A549 (cell line): ENCODE results near the gene PXYLP1. TPM values are rescaled to one million over a fixed set of nuclear protein-coding genes. Genes with fewer than 3 reads are reported as not detected.
A peak's percentile ranks its signal among the peaks of the same experiment; 100 is the strongest.

ENCODE experiments used
- ATAC-seq, 2 experiments: fragments of 200-7000 bp in 1 of 2; fragments of >200 bp in 1 of 2; cut with Nextera tagmentation in 1 of 2; cut with Tn5 transposase in 1 of 2; 3 replicates each; pipeline versions ENCODE4 v1.8.0 to v1.9.1; 2018 to 2020; ENCODE audit warnings: mild to moderate bottlenecking in 1 of 2, moderate library complexity in 1 of 2
- CTCF ChIA-PET: fragments of 300-600 bp; sonication (Branson Sonifier 250); formaldehyde crosslinking; extraction: SDS; loops from one replicate; lab custom pipeline; 2021; ENCODE audit warnings: antibody characterized with exemption, inconsistent platforms; lab: Yijun Ruan, JAX
- POLR2A ChIA-PET: fragments of 350-600 bp; formaldehyde crosslinking; extraction: SDS; loops from one replicate; lab custom pipeline; 2021; ENCODE audit warnings: antibody characterized with exemption, inconsistent platforms; lab: Yijun Ruan, JAX
- DNase-seq, 2 experiments: peaks; one replicate each; pipeline versions ENCODE4 v3.0.0 to v3.0.0-alpha.2; 2011 to 2016; ENCODE audit warnings: low read depth in 1 of 2, low spot score in 1 of 2
- FAIRE-seq: peaks from 2 replicates; lab custom pipeline; 2011; peaks lifted over from hg19 to GRCh38; lab: Jason Lieb, UNC
- H3K27ac ChIP-seq, 2 experiments: fragments of >200 bp; sonication (Bioruptor Twin); formaldehyde crosslinking; 3 replicates each; pipeline ENCODE4 v1.5.1; 2016 to 2017
- H3K4me1 ChIP-seq: fragments of >200 bp; sonication (Bioruptor Twin); formaldehyde crosslinking; 3 replicates; pipeline ENCODE4 v1.6.1; 2016
- H3K4me2 ChIP-seq: fragments of >200 bp; sonication (Bioruptor Twin); formaldehyde crosslinking; 3 replicates; pipeline ENCODE4 v1.6.1; 2016
- H3K4me3 ChIP-seq: fragments of >200 bp; sonication (Bioruptor Twin); formaldehyde crosslinking; 3 replicates; pipeline ENCODE4 v1.5.1; 2016
- H3K9me3 ChIP-seq: fragments of >200 bp; sonication (Bioruptor Twin); formaldehyde crosslinking; 3 replicates; pipeline ENCODE4 v1.6.1; 2016
- BHLHE40 ChIP-seq: IDR thresholded peaks from 2 replicates; pipeline ENCODE4 v1.6.1; 2012; ENCODE audit warnings: low read depth, low read length, inconsistent platforms
- CBX2 ChIP-seq: fragments of 200-600 bp; sonication (generic); IDR thresholded peaks from 2 replicates; pipeline ENCODE4 v1.6.1; 2016; ENCODE audit warnings: low read depth, mild to moderate bottlenecking, borderline replicate concordance
- CHD4 ChIP-seq: fragments of 200-600 bp; sonication (generic); IDR thresholded peaks from 2 replicates; pipeline ENCODE4 v1.6.1; 2016; ENCODE audit warnings: antibody characterized with exemption, mild to moderate bottlenecking, borderline replicate concordance
- CTCF ChIP-seq: fragments of >200 bp; sonication (Bioruptor Twin); formaldehyde crosslinking; IDR thresholded peaks from 3 replicates; pipeline ENCODE4 v1.5.1; 2016
- EHF ChIP-seq: fragments of 250-450 bp; sonication (Bioruptor Pico); IDR thresholded peaks from 2 replicates; pipeline ENCODE4 v1.5.0; 2020; ENCODE audit warnings: mild to moderate bottlenecking
- FOSL2 ChIP-seq, 2 experiments: fragments of 450-650 bp in 1 of 2; fragments of >200 bp in 1 of 2; sonication (Bioruptor Twin) in 1 of 2; formaldehyde crosslinking; IDR thresholded peaks; 2 replicates each; pipeline versions ENCODE4 v1.5.0 to v1.6.1; 2016 to 2020; ENCODE audit warnings: mild to moderate bottlenecking in 1 of 2, moderate library complexity in 1 of 2
- FOXS1 ChIP-seq: fragments of 250-450 bp; sonication (Bioruptor Pico); IDR thresholded peaks from 2 replicates; pipeline ENCODE4 v1.5.0; 2020; ENCODE audit warnings: mild to moderate bottlenecking, moderate library complexity
- GATA3 ChIP-seq: IDR thresholded peaks from 2 replicates; pipeline ENCODE4 v1.6.1; 2012; ENCODE audit warnings: borderline replicate concordance
- HES2 ChIP-seq: fragments of >200 bp; sonication (Bioruptor Twin); formaldehyde crosslinking; IDR thresholded peaks from 2 replicates; pipeline ENCODE4 v1.6.1; 2016
- HEYL ChIP-seq: fragments of 250-450 bp; sonication (Bioruptor Pico); IDR thresholded peaks from 2 replicates; pipeline ENCODE4 v1.8.0; 2021; ENCODE audit warnings: mild to moderate bottlenecking, moderate library complexity
- JUN ChIP-seq, 2 experiments: fragments of >200 bp; sonication (Bioruptor Twin); formaldehyde crosslinking; IDR thresholded peaks; 2 replicates in 1 of 2; 3 replicates in 1 of 2; pipeline ENCODE4 v1.6.1; 2016 to 2017
- KDM5A ChIP-seq: fragments of 200-600 bp; sonication (generic); IDR thresholded peaks from 2 replicates; pipeline ENCODE4 v1.6.1; 2016; ENCODE audit warnings: antibody characterized with exemption, mild to moderate bottlenecking
- MAFK ChIP-seq: fragments of 450-650 bp; IDR thresholded peaks from 2 replicates; pipeline ENCODE4 v1.6.1; 2014; ENCODE audit not compliant: partially characterized antibody
- MAZ ChIP-seq: fragments of 150-350 bp; IDR thresholded peaks from 2 replicates; pipeline ENCODE4 v1.6.1; 2014; ENCODE audit warnings: antibody characterized with exemption, low read depth, low read length, borderline replicate concordance
- MYC ChIP-seq: IDR thresholded peaks from 2 replicates; pipeline ENCODE4 v1.6.1; 2012; ENCODE audit warnings: mild to moderate bottlenecking, inconsistent platforms, low read length, improper control_type of control experiment, borderline replicate concordance
- PHF8 ChIP-seq: fragments of 200-600 bp; sonication (generic); IDR thresholded peaks from 2 replicates; pipeline ENCODE4 v1.6.1; 2016; ENCODE audit warnings: low read depth, mild to moderate bottlenecking, antibody characterized with exemption, moderate library complexity, borderline replicate concordance
- POLR2A ChIP-seq: IDR thresholded peaks from 2 replicates; pipeline ENCODE4 v1.6.1; 2012; ENCODE audit warnings: mild to moderate bottlenecking, low read length
- POLR2AphosphoS2 ChIP-seq: conservative IDR thresholded peaks from 2 replicates; pipeline ENCODE4 v1.6.1; 2012; ENCODE audit warnings: low read length, improper control_type of control experiment, inconsistent platforms
- RARB ChIP-seq: fragments of 250-450 bp; sonication (Bioruptor Pico); IDR thresholded peaks from 2 replicates; pipeline ENCODE4 v1.8.0; 2021; ENCODE audit warnings: mild to moderate bottlenecking, moderate library complexity
- RFX5 ChIP-seq: fragments of 450-650 bp; IDR thresholded peaks from 2 replicates; pipeline ENCODE4 v1.7.1; 2014; ENCODE audit warnings: antibody characterized with exemption, mild to moderate bottlenecking, moderate library complexity
- RNF2 ChIP-seq: fragments of 200-600 bp; sonication (generic); IDR thresholded peaks from 2 replicates; pipeline ENCODE4 v1.6.1; 2016; ENCODE audit warnings: low read depth, mild to moderate bottlenecking, antibody characterized with exemption, moderate library complexity, borderline replicate concordance
- SMC3 ChIP-seq: fragments of >200 bp; sonication (Bioruptor Twin); formaldehyde crosslinking; IDR thresholded peaks from 3 replicates; pipeline ENCODE4 v1.6.1; 2018; ENCODE audit warnings: inconsistent platforms
- TFCP2L1 ChIP-seq: fragments of 250-450 bp; sonication (Bioruptor Pico); IDR thresholded peaks from 2 replicates; pipeline ENCODE4 v1.5.0; 2021; ENCODE audit warnings: mild to moderate bottlenecking
- TP53 ChIP-seq: fragments of 250-450 bp; sonication (Bioruptor Pico); IDR thresholded peaks from 2 replicates; pipeline ENCODE4 v1.5.0; 2021; ENCODE audit warnings: mild to moderate bottlenecking, moderate library complexity
- ZC3H11A ChIP-seq: fragments of 450-650 bp; IDR thresholded peaks from 2 replicates; pipeline ENCODE4 v1.6.1; 2014; ENCODE audit warnings: antibody characterized with exemption, mild to moderate bottlenecking
- ZNF302 ChIP-seq: fragments of 250-450 bp; sonication (Bioruptor Pico); IDR thresholded peaks from 2 replicates; pipeline ENCODE4 v1.9.0; 2021; ENCODE audit warnings: inconsistent platforms, mild to moderate bottlenecking, moderate library complexity
- WGBS: methylation state at CpG from one replicate; pipeline ENCODE4 v1.1.6; 2017; ENCODE audit errors: missing lambda C conversion rate; 5-methylcytosine and 5-hydroxymethylcytosine counted together
- polyA plus RNA-seq, 4 experiments: library from polyadenylated mRNA; depleted of rRNA in 3 of 4; stranded (reverse); fragments of >200 nt; fragmentation: RNase III in 1 of 4; extraction: RNeasy Plus Mini Kit Qiagen cat#74134 plus additional on column Dnase treatment in 1 of 4; gene quantifications; 2 replicates in 3 of 4; 3 replicates in 1 of 4; pipeline ENCODE4 v1.2.3, GENCODE V29; 2011 to 2017
- TF ChIP-seq, protein P1 (sequence below): fragments of 250-450 bp; sonication (Bioruptor Pico); IDR thresholded peaks from 2 replicates; pipeline ENCODE4 v1.5.0; 2021; ENCODE audit warnings: mild to moderate bottlenecking, moderate library complexity, borderline replicate concordance
- TF ChIP-seq, protein P2 (sequence below): fragments of >200 bp; sonication (Bioruptor Twin); formaldehyde crosslinking; IDR thresholded peaks from 3 replicates; pipeline ENCODE4 v1.6.1; 2016
- TF ChIP-seq, protein P3 (sequence below): fragments of 150-350 bp; IDR thresholded peaks from 2 replicates; pipeline ENCODE4 v1.6.1; 2014; ENCODE audit warnings: low read depth, mild to moderate bottlenecking, low read length
- TF ChIP-seq, protein P4 (sequence below): fragments of 250-450 bp; sonication (Bioruptor Pico); IDR thresholded peaks from 2 replicates; pipeline ENCODE4 v1.5.0; 2020; ENCODE audit warnings: low read depth, mild to moderate bottlenecking, moderate library complexity
- TF ChIP-seq, protein P5 (sequence below): IDR thresholded peaks from 2 replicates; pipeline ENCODE4 v1.6.1; 2012

Gene PXYLP1
- polyA plus RNA-seq, 2 of the 4 experiments (the other 2 are of a cell fraction): 8.0 to 11.7 TPM

DNA sequence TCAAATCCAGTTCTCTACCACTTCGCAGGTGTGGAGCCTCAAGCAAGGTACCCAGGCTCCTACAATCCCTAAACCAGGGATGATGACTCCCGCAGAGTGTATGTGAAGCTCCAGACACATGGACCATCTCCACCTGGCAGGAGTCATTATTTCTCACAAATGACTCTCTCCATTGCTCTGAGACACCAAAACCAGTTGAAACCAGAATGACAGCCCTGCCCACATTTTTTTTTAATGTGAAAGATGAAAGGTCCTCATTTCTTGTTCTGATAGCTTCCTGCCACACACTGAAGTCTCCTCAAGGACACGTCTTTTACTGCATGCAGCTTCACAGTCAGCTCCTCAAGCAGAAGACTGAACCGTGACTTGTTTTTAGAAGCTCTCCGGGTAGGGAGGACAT lies 75.3 kb downstream of the PXYLP1 start:
- Histone ChIP-seq H3K4me3 (no peak overlapping the region), H3K9me3 (no peaks in the 10 kb centered on the region), H3K27ac (peak overlapping the region in 1 of 2 experiments; percentile 71; a peak in 2 of 6 replicates), H3K4me1 (peaks cover 36% of the 10 kb centered on the region), H3K4me2 (no peak overlapping the region)
- FAIRE-seq (no peak), DNase-seq (no peak), ATAC-seq (no peak)
- POLR2A ChIA-PET: no interaction called here
- CTCF ChIA-PET: interaction anchor here (1.0 to 17.8 kb wide), 9 partner anchors 23 to 337 kb away, joined by 3 to 354 read pairs (median 16); partner anchors contain the start of gene PXYLP1
- 83% methylated on average over 5 of the region's 5 CpGs for WGBS
- TF ChIP-seq FOSL2 (IDR thresholded peaks at IDR 0.05) (no peak), FOSL2 (CRISPR knock-in tag; IDR thresholded peaks at IDR 0.05) (no peak), RNF2 (no peak), JUN (IDR thresholded peaks at IDR 0.05) (no peak), RFX5 (no peak), TP53 (CRISPR knock-in tag) (no peak), PHF8 (no peak), ZC3H11A (no peak), SMC3 (no peak), GATA3 (no peak), BHLHE40 (no peak), HES2 (no peak), ZNF302 (CRISPR knock-in tag) (no peak), CBX2 (no peak), MAZ (no peak)
- TF ChIP-seq, protein P1, sequence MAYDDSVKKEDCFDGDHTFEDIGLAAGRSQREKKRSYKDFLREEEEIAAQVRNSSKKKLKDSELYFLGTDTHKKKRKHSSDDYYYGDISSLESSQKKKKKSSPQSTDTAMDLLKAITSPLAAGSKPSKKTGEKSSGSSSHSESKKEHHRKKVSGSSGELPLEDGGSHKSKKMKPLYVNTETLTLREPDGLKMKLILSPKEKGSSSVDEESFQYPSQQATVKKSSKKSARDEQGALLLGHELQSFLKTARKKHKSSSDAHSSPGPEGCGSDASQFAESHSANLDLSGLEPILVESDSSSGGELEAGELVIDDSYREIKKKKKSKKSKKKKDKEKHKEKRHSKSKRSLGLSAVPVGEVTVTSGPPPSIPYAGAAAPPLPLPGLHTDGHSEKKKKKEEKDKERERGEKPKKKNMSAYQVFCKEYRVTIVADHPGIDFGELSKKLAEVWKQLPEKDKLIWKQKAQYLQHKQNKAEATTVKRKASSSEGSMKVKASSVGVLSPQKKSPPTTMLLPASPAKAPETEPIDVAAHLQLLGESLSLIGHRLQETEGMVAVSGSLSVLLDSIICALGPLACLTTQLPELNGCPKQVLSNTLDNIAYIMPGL: no peak
- TF ChIP-seq, protein P2, sequence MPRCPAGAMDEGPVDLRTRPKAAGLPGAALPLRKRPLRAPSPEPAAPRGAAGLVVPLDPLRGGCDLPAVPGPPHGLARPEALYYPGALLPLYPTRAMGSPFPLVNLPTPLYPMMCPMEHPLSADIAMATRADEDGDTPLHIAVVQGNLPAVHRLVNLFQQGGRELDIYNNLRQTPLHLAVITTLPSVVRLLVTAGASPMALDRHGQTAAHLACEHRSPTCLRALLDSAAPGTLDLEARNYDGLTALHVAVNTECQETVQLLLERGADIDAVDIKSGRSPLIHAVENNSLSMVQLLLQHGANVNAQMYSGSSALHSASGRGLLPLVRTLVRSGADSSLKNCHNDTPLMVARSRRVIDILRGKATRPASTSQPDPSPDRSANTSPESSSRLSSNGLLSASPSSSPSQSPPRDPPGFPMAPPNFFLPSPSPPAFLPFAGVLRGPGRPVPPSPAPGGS: no peak
- TF ChIP-seq, protein P3, sequence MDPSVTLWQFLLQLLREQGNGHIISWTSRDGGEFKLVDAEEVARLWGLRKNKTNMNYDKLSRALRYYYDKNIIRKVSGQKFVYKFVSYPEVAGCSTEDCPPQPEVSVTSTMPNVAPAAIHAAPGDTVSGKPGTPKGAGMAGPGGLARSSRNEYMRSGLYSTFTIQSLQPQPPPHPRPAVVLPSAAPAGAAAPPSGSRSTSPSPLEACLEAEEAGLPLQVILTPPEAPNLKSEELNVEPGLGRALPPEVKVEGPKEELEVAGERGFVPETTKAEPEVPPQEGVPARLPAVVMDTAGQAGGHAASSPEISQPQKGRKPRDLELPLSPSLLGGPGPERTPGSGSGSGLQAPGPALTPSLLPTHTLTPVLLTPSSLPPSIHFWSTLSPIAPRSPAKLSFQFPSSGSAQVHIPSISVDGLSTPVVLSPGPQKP: no peak
- TF ChIP-seq, protein P4, sequence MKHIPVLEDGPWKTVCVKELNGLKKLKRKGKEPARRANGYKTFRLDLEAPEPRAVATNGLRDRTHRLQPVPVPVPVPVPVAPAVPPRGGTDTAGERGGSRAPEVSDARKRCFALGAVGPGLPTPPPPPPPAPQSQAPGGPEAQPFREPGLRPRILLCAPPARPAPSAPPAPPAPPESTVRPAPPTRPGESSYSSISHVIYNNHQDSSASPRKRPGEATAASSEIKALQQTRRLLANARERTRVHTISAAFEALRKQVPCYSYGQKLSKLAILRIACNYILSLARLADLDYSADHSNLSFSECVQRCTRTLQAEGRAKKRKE: no peak

DNA sequence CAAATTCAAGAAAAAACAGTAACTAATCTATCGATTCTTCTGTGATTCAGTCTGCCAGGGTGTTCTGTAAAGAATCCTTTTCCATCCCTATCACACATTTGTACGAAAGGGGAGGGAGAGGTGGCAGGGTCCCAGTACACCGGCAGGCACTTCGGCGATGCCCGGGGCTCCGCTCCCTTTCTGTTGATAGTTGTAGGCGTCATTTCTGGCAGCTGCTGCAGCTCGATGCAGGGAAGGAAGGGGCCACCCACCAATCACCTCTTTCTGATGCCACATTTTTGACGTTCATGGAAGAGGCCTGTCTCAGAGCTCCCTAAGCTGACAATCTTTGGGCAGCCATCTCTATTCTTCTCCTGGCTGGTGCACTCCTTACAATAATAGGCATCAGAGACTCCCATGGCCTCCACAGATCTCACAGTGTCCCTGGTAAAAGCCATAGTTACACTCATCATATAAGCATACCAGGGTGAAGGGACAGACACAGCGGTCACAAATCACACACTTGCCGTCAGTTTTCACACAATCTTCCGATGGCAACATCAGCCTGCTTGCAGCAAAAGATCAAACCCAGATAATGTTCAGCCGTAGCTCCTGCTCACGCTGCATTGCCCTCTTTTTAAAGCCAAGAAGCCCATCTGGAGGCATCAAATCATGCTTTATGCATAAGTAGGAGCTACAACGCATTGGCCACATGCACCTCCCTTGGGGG lies 75.9 kb downstream of the PXYLP1 start:
- no peaks in the 10 kb centered on the region for H3K9me3 ChIP-seq
- POLR2A ChIA-PET: no interaction called here
- TF ChIP-seq KDM5A (no peak), ZC3H11A (no peak), ZNF302 (CRISPR knock-in tag) (no peak), MAFK (no peak), EHF (CRISPR knock-in tag) (no peak), TP53 (CRISPR knock-in tag) (no peak), BHLHE40 (no peak), CHD4 (no peak), FOXS1 (CRISPR knock-in tag) (no peak), CTCF (no peak), JUN (IDR thresholded peaks at IDR 0.05) (no peak), HEYL (CRISPR knock-in tag) (no peak), TFCP2L1 (CRISPR knock-in tag) (no peak), POLR2AphosphoS2 (no peak), RARB (CRISPR knock-in tag) (no peak), MYC (no peak), POLR2A (no peak)
- TF ChIP-seq, protein P5, sequence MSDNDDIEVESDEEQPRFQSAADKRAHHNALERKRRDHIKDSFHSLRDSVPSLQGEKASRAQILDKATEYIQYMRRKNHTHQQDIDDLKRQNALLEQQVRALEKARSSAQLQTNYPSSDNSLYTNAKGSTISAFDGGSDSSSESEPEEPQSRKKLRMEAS: no peak

More for the DNA sequence above, 75.9 kb downstream of the PXYLP1 start:
- 90% methylated on average over 16 of the region's 16 CpGs for WGBS
- peak overlapping the region in 1 of 2 experiments; percentile 65; a peak in 2 of 6 replicates for H3K27ac ChIP-seq
- no peak overlapping the region for H3K4me3 ChIP-seq
- no peak for DNase-seq
- CTCF ChIA-PET: interaction anchor here (0.8 to 17.8 kb wide), 15 partner anchors 22 to 337 kb away, joined by 3 to 354 read pairs (median 4); partner anchors contain the start of gene PXYLP1
- H3K4me2 ChIP-seq: no peak overlapping the region
- peaks cover 36% of the 10 kb centered on the region for H3K4me1 ChIP-seq
- FAIRE-seq: no peak
- ATAC-seq: no peak
